ENCODE data around the gene NR3C2. TPM values are rescaled to one million over a fixed set of nuclear protein-coding genes. Genes with fewer than 3 reads are reported as not detected.

Gene NR3C2
- total RNA-seq, 2 experiments from 2014 or later, result 5.3 to 5.7 TPM

DNA sequence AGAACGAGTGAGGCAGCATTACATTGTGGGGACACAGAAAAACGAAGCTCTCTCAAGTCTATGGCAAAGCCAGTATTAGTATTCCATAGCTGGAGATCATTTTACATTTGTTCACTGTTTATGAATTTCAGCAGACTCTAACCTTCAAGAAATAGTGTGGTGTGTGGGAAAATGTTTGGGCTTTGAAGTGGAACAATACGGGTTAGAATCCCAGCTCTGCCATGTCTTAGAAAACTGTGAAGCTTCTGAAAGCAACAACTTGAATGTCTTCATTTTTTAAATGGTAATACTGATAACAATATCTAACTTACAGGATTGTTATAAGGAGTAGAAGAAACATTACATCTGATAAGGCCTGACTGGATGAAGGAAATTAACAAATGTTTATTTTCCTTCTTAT, 217.7 kb downstream of the NR3C2 start:
- POLR2A ChIA-PET, result no interaction called here
- DNase-seq, result no peak
- Mint-ChIP-seq H3K4me3 (no peak overlapping the region), H3K36me3 (ENCODE audit: low read depth) (no peaks in the 10 kb centered on the region), H3K27ac (no peak overlapping the region), H3K4me1 (ENCODE audit: low read depth) (no peaks in the 10 kb centered on the region), H3K9me3 (ENCODE audit: insufficient read depth) (no peaks in the 10 kb centered on the region), H3K27me3 (ENCODE audit: low read depth) (no peaks in the 10 kb centered on the region)
- no peak for ATAC-seq
- CTCF ChIA-PET, result interaction anchor here (1.5 kb wide), 1 partner anchor 168 kb away, joined by 3 read pairs; no protein-coding TSS in a partner anchor

DNA sequence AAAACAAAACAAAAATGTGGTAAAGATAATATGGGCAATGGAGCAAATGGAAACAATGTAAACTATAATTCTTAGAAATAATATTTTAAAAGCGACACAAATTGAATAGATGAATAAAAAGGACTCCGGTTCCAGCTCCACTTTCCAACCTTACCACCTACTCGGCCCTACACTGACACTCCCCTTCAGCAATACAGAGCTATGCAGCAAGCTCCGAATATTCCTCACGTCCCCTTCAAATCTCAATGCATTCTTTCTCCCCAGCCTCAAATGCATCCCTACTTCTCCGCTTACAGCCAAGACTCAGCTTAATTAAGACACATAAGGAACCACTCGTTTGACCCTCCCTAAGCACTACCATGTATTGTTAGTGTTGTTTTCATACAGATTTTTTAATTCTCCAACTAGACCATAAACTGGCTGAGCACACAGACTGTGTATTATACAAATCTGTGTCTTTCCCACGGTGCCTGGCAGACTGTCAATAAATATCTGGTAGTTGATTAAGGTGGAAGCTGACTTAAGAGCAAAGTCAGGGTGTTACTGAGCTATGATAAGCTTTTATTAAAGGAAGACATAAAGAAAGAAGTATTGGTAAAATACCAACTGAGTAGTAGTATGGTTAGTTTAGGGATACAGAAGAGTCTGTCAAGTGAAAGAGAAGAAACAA, 219.1 kb downstream of the NR3C2 start:
- peaks cover 4% of the 10 kb centered on the region for H3K36me3 Mint-ChIP-seq (ENCODE audit: low read depth)
- H3K4me1 Mint-ChIP-seq (ENCODE audit: low read depth), result peaks cover 6% of the 10 kb centered on the region
- H3K9me3 Mint-ChIP-seq (ENCODE audit: insufficient read depth), result no peaks in the 10 kb centered on the region
- ChIA-PET CTCF (no interaction called here), POLR2A (no interaction called here)
- H3K27me3 Mint-ChIP-seq (ENCODE audit: low read depth), result no peaks in the 10 kb centered on the region
- H3K4me3 Mint-ChIP-seq, result no peak overlapping the region
- ATAC-seq, result no peak
- DNase-seq, result no peak
- no peak overlapping the region for H3K27ac Mint-ChIP-seq

GRCh38 chr4:148216866-148217814, 225.1 kb downstream of the NR3C2 start:
- Mint-ChIP-seq H3K27ac (peak overlapping the region; percentile 86), H3K4me1 (ENCODE audit: low read depth) (peaks cover 32% of the 10 kb centered on the region), H3K27me3 (ENCODE audit: low read depth) (no peaks in the 10 kb centered on the region), H3K36me3 (ENCODE audit: low read depth) (peaks cover 4% of the 10 kb centered on the region), H3K9me3 (ENCODE audit: insufficient read depth) (no peaks in the 10 kb centered on the region), H3K4me3 (peak overlapping the region; percentile 70)
- ChIA-PET POLR2A (no interaction called here), CTCF (interaction anchor here (0.9 to 1.4 kb wide), 3 partner anchors 63 to 165 kb away, joined by 3 to 5 read pairs (median 5); no protein-coding TSS in a partner anchor)
- DNase-seq (peak; percentile 70), ATAC-seq (peak; percentile 94)

DNA sequence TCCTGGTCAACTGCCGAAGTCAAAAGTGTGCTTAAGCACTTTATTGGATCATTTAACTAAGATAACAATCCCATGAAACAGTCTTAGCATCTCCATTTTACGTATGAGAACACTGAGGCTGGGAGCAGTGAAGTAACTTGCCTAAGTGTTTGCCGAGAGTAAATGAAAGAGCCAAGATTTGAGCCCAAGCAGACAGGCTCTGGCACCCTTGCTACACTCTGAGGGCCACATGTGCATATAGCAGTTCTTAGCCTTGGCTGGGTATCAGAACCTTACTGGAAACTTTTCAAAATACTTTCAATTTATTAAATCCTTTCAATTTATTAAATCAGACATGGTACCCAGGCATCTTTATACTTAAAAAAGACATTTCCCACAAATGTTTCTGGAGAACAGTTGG, 225.9 kb downstream of the NR3C2 start:
- ATAC-seq, result peak; percentile 16
- CTCF ChIA-PET, result interaction anchor here (0.7 to 1.4 kb wide), 3 partner anchors 64 to 283 kb away, joined by 3 to 5 read pairs (median 4); no protein-coding TSS in a partner anchor
- POLR2A ChIA-PET, result no interaction called here

DNA sequence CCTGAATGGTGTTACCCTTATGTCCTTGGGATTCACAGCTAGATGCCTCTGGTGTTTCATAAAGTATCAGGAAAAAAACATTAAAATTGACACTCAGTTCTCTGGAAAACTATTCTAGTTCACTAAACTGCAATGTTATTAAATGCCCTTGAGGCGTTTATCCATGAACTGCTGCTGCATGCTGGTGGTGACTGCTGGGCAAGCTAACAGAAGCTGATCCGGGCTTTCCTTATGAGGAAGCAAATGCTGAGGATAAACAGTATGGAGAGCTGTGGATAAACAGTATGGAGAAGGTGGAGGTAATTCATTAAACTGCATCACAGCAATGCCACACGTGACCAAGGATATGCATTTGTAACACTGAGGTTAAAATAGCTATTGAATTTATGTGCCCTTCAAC, 227.0 kb downstream of the NR3C2 start:
- DNase-seq (no peak), ATAC-seq (no peak)
- Mint-ChIP-seq H3K4me3 (no peak overlapping the region), H3K9me3 (ENCODE audit: insufficient read depth) (no peaks in the 10 kb centered on the region), H3K27me3 (ENCODE audit: low read depth) (no peaks in the 10 kb centered on the region), H3K27ac (no peak overlapping the region), H3K36me3 (ENCODE audit: low read depth) (peaks cover 4% of the 10 kb centered on the region), H3K4me1 (ENCODE audit: low read depth) (peaks cover 32% of the 10 kb centered on the region)
- ChIA-PET CTCF (interaction anchor here (0.7 kb wide), 1 partner anchor 158 kb away, joined by 4 read pairs; no protein-coding TSS in a partner anchor), POLR2A (no interaction called here)

More for the DNA sequence above, 225.9 kb downstream of the NR3C2 start:
- Mint-ChIP-seq H3K36me3 (ENCODE audit: low read depth) (peaks cover 4% of the 10 kb centered on the region), H3K9me3 (ENCODE audit: insufficient read depth) (no peaks in the 10 kb centered on the region), H3K27ac (peak overlapping the region; percentile 86), H3K27me3 (ENCODE audit: low read depth) (no peaks in the 10 kb centered on the region), H3K4me3 (peak overlapping the region; percentile 70), H3K4me1 (ENCODE audit: low read depth) (peaks cover 32% of the 10 kb centered on the region)
- DNase-seq, result no peak

GRCh38 chr4:148214529-148215166, 227.6 kb downstream of the NR3C2 start:
- peaks cover 32% of the 10 kb centered on the region for H3K4me1 Mint-ChIP-seq (ENCODE audit: low read depth)
- H3K4me3 Mint-ChIP-seq, result no peak overlapping the region
- ChIA-PET CTCF (interaction anchor here (0.8 kb wide), 1 partner anchor 171 kb away, joined by 4 read pairs; no protein-coding TSS in a partner anchor), POLR2A (no interaction called here)
- no peaks in the 10 kb centered on the region for H3K9me3 Mint-ChIP-seq (ENCODE audit: insufficient read depth)
- no peaks in the 10 kb centered on the region for H3K27me3 Mint-ChIP-seq (ENCODE audit: low read depth)
- ATAC-seq (no peak), DNase-seq (no peak)
- H3K36me3 Mint-ChIP-seq (ENCODE audit: low read depth), result peaks cover 4% of the 10 kb centered on the region
- H3K27ac Mint-ChIP-seq, result no peak overlapping the region

DNA sequence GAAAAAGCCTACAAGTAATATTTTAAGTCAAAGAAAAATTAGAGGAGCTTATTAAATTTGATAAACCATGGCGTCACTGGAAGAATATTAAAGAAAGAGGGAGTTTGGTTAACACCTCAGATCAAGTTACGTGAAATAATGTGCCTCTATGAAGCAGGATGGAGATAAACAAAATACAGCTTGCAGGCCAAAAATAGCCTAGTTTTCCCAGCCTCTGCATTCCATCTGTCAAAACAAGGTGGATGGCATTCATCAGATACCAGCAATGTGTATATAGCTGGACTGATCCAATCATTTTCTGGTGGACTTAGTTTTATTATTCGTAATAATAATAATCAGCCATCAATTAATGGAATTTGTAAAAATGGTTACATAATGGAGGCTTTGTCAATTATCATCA, 230.7 kb downstream of the NR3C2 start:
- H3K36me3 Mint-ChIP-seq (ENCODE audit: low read depth), result no peaks in the 10 kb centered on the region
- ChIA-PET CTCF (no interaction called here), POLR2A (no interaction called here)
- DNase-seq, result no peak
- no peak for ATAC-seq
- H3K4me1 Mint-ChIP-seq (ENCODE audit: low read depth), result peaks cover 10% of the 10 kb centered on the region
- H3K9me3 Mint-ChIP-seq (ENCODE audit: insufficient read depth), result no peaks in the 10 kb centered on the region
- H3K27me3 Mint-ChIP-seq (ENCODE audit: low read depth), result no peaks in the 10 kb centered on the region
- no peak overlapping the region for H3K4me3 Mint-ChIP-seq
- no peak overlapping the region for H3K27ac Mint-ChIP-seq

- H3K4me3 Mint-ChIP-seq, result no peak overlapping the region
- H3K27ac Mint-ChIP-seq, result no peak overlapping the region
- POLR2A ChIA-PET, result no interaction called here
- H3K4me1 Mint-ChIP-seq (ENCODE audit: low read depth), result peaks cover 4% of the 10 kb centered on the region
- CTCF ChIA-PET, result no interaction called here
- no peaks in the 10 kb centered on the region for H3K9me3 Mint-ChIP-seq (ENCODE audit: insufficient read depth)
- H3K36me3 Mint-ChIP-seq (ENCODE audit: low read depth), result no peaks in the 10 kb centered on the region
- ATAC-seq (no peak), DNase-seq (no peak)
- no peaks in the 10 kb centered on the region for H3K27me3 Mint-ChIP-seq (ENCODE audit: low read depth)
Measured at GRCh38 chr4:148210661-148211060, 231.6 kb downstream of the NR3C2 start.

DNA sequence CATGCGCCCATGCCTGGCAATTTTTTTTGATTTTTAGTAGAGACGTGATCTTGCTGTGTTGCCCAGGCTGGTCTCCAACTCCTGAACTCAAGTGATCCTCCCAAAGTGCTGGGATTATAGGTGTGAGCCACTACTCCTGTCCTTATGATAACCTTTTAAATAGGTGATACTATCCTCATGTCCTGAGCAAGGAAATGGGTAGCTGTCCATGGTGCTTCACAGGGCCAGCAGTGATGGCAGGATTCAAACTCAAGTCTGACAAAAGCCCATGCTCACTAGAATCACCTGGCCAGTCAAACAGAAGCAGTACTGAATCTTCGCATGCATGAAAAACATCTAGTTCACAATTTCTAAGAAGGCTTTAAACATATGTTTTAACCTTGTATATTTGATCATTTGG, 235.1 kb downstream of the NR3C2 start:
- CTCF ChIA-PET, result no interaction called here
- Mint-ChIP-seq H3K4me3 (no peak overlapping the region), H3K36me3 (ENCODE audit: low read depth) (no peaks in the 10 kb centered on the region), H3K4me1 (ENCODE audit: low read depth) (peaks cover 5% of the 10 kb centered on the region), H3K27ac (no peak overlapping the region), H3K9me3 (ENCODE audit: insufficient read depth) (no peaks in the 10 kb centered on the region), H3K27me3 (ENCODE audit: low read depth) (no peaks in the 10 kb centered on the region)
- DNase-seq (no peak), ATAC-seq (no peak)
- POLR2A ChIA-PET, result no interaction called here

- no peaks in the 10 kb centered on the region for H3K9me3 Mint-ChIP-seq (ENCODE audit: insufficient read depth)
- no peaks in the 10 kb centered on the region for H3K36me3 Mint-ChIP-seq (ENCODE audit: low read depth)
- DNase-seq (no peak), ATAC-seq (no peak)
- peaks cover 5% of the 10 kb centered on the region for H3K4me1 Mint-ChIP-seq (ENCODE audit: low read depth)
- CTCF ChIA-PET, result no interaction called here
- no peak overlapping the region for H3K27ac Mint-ChIP-seq
- POLR2A ChIA-PET, result no interaction called here
- no peaks in the 10 kb centered on the region for H3K27me3 Mint-ChIP-seq (ENCODE audit: low read depth)
- H3K4me3 Mint-ChIP-seq, result no peak overlapping the region
Measured at GRCh38 chr4:148205476-148205875, 236.7 kb downstream of the NR3C2 start.

DNA sequence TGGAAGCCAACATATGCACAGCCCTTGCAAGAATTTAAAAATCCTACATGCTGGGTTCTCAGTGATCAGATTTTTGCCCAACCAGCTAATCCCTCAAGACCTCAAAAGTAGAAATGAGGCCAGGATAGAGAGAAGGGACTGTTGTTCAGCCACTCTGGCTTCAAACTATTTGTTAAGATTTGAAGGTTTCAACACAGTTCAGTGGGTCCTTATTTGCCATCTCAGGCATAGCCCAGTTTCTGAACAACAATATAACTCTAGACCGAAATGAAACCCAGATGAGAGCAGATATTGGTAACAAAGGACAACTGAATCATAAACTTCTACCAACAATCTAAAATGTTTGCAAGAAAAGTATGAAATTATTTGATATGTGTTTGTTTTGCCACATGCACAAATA, 237.3 kb downstream of the NR3C2 start:
- H3K4me1 Mint-ChIP-seq (ENCODE audit: low read depth), result peaks cover 5% of the 10 kb centered on the region
- CTCF ChIA-PET, result no interaction called here

DNA sequence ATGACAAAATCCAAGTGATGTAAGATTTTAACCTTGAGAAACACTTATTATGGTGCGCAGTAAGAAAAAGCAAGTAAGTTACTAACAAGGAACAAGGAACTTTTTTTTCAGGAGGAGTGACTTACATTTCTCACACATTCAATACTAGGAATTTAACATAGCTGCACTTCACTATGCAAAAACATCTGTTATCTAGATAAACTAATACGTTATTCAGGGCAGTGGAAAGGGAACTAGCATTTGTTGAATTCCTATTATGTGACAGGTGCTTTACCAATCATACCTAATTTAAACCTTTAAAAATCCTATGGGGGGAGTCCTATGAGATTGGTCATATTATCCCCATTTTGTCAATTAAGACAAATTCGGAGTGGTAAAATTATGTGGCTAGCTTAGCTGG, 238.0 kb downstream of the NR3C2 start:
- H3K36me3 Mint-ChIP-seq (ENCODE audit: low read depth), result no peaks in the 10 kb centered on the region
- H3K9me3 Mint-ChIP-seq (ENCODE audit: insufficient read depth), result no peaks in the 10 kb centered on the region
- no peak for ATAC-seq
- H3K4me3 Mint-ChIP-seq, result no peak overlapping the region
- POLR2A ChIA-PET, result no interaction called here
- CTCF ChIA-PET, result no interaction called here
- no peak for DNase-seq
- peaks cover 5% of the 10 kb centered on the region for H3K4me1 Mint-ChIP-seq (ENCODE audit: low read depth)
- H3K27me3 Mint-ChIP-seq (ENCODE audit: low read depth), result no peaks in the 10 kb centered on the region
- H3K27ac Mint-ChIP-seq, result no peak overlapping the region

More for the DNA sequence above, 237.3 kb downstream of the NR3C2 start:
- no peaks in the 10 kb centered on the region for H3K36me3 Mint-ChIP-seq (ENCODE audit: low read depth)
- no peak overlapping the region for H3K4me3 Mint-ChIP-seq
- ATAC-seq (no peak), DNase-seq (no peak)
- no peaks in the 10 kb centered on the region for H3K9me3 Mint-ChIP-seq (ENCODE audit: insufficient read depth)
- H3K27me3 Mint-ChIP-seq (ENCODE audit: low read depth), result no peaks in the 10 kb centered on the region
- POLR2A ChIA-PET, result no interaction called here
- H3K27ac Mint-ChIP-seq, result no peak overlapping the region

All from activated CD8-positive, alpha-beta T cell treated with anti-CD3 and anti-CD28 coated beads, Interleukin-2, amount 10 ng/mL, durations not matched to agents 7 days and 5 days (primary cell).